SK-N-MC (cell line): Measurements from ENCODE around the gene JAG1.

Experiments used
- EZH2 ChIP-seq: fragments of 200-600 bp; sonication (generic); IDR thresholded peaks from one replicate; pipeline ENCODE4 v1.6.1; 2017; ENCODE audit warnings: antibody characterized with exemption
- POLR2AphosphoS5 ChIP-seq: IDR thresholded peaks from 2 replicates; pipeline ENCODE4 v1.6.1; 2012; ENCODE audit warnings: mild to moderate bottlenecking, low read depth, low read length, borderline replicate concordance

GRCh38 chr20:10603378-10603777 is 70.4 kb downstream of the JAG1 start:
- TF ChIP-seq POLR2AphosphoS5 (no peak), EZH2 (no peak)
